ENCODE results near the gene CCNB2.

Gene CCNB2

GRCh38 chr15:59104912-59105732 is at the start of gene CCNB2:
Gene CCNB2, plus strand, starts transcription at chr15:59105146. Its CDS starts 123 bp downstream, at chr15:59105269.
- TF ChIP-seq CTCF (conservative IDR thresholded peaks at IDR 0.05; ENCODE audit: low read length): no peak
- peak within 1 kb of the TSS; percentile 93 for H3K4me3 ChIP-seq (ENCODE audit: low read length)
- DNase-seq (ENCODE audit: low read depth): peak; percentile 90

- H3K4me3 ChIP-seq (ENCODE audit: low read length): no peak overlapping the region
- no peak for DNase-seq (ENCODE audit: low read depth)
- no peak for TF ChIP-seq CTCF (conservative IDR thresholded peaks at IDR 0.05; ENCODE audit: low read length)
Observed at GRCh38 chr15:59059076-59059597, 45.8 kb upstream of the CCNB2 start.

- no peak for DNase-seq (ENCODE audit: low read depth)
- TF ChIP-seq CTCF (conservative IDR thresholded peaks at IDR 0.05; ENCODE audit: low read length): no peak
- H3K4me3 ChIP-seq (ENCODE audit: low read length): no peak overlapping the region
Observed at GRCh38 chr15:59060348-59060747, 44.6 kb upstream of the CCNB2 start.

GRCh38 chr15:59063042-59063441 is 41.9 kb upstream of the CCNB2 start:
- DNase-seq (ENCODE audit: low read depth): no peak
- TF ChIP-seq CTCF (conservative IDR thresholded peaks at IDR 0.05; ENCODE audit: low read length): no peak
- H3K4me3 ChIP-seq (ENCODE audit: low read length): no peak overlapping the region

- DNase-seq (ENCODE audit: low read depth): no peak
- no peak for TF ChIP-seq CTCF (conservative IDR thresholded peaks at IDR 0.05; ENCODE audit: low read length)
Observed at GRCh38 chr15:59069430-59069829, 35.5 kb upstream of the CCNB2 start.

GRCh38 chr15:59074607-59075006 is 30.3 kb upstream of the CCNB2 start:
- no peak overlapping the region for H3K4me3 ChIP-seq (ENCODE audit: low read length)
- no peak for DNase-seq (ENCODE audit: low read depth)
- TF ChIP-seq CTCF (conservative IDR thresholded peaks at IDR 0.05; ENCODE audit: low read length): no peak

More at GRCh38 chr15:59069430-59069829, 35.5 kb upstream of the CCNB2 start:
- H3K4me3 ChIP-seq (ENCODE audit: low read length): no peak overlapping the region

GRCh38 chr15:59087731-59088130 is 17.2 kb upstream of the CCNB2 start:
- no peak for DNase-seq (ENCODE audit: low read depth)
- no peak for TF ChIP-seq CTCF (conservative IDR thresholded peaks at IDR 0.05; ENCODE audit: low read length)
- no peak overlapping the region for H3K4me3 ChIP-seq (ENCODE audit: low read length)

Data from AG10803 (cell line).